HG03025 (cell line): ENCODE results near the gene GTF2H4.
A peak's percentile ranks its signal among the peaks of the same experiment; 100 is the strongest.
"Not testable (repeated sequence)": the region's sequence is repeated elsewhere in the genome, so short reads cannot be mapped to it uniquely, and the experiment has no call there.

Source experiments
- ATAC-seq: cut with Tn5 transposase; IDR thresholded peaks from one replicate; pipeline ENCODE4 v1.9.1; 2021; ENCODE audit warnings: mild to moderate bottlenecking, moderate library complexity; ENCODE audit not compliant: unreplicated experiment, low FRiP score

Gene GTF2H4

DNA sequence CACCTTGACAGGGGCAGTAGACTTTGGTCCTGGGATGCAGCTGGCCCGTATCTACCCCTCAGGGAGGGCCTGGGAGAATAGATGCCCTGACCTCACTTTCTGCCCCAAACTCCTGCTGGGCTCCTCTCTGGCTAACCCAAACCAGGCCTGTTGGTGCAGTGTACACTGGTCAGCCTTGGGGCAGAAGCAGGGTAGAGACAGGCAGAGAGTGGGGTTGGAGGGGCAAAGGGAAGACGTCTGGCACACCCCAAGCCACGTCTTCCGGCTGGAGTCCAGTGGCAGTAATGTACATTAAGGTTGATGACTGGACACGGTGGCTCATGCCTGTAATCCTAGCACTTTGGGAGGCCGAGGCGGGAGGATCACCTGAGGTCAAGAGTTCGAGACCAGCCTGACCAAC, 14.3 kb upstream of the GTF2H4 start:
- ATAC-seq: no peak

DNA sequence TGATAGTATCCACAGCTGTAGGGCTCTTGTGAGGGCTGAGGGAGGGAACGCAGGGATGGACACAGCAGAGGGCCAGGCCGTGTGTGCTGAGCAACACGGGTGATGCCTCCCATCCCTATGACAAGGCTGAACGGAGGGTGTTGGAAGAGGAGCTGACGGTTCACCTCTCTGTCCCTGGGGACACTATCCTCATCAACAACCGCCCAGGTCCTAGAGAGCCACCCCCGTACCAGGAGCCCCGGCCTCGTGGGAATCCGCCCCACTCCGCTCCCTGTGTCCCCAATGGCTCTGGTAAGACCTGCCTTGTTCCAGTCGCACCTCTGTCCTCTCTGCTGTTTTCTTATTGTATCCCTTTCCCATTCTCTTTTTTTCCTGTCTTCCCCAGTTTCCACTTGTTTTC, 13.6 kb upstream of the GTF2H4 start:
- no peak for ATAC-seq

DNA sequence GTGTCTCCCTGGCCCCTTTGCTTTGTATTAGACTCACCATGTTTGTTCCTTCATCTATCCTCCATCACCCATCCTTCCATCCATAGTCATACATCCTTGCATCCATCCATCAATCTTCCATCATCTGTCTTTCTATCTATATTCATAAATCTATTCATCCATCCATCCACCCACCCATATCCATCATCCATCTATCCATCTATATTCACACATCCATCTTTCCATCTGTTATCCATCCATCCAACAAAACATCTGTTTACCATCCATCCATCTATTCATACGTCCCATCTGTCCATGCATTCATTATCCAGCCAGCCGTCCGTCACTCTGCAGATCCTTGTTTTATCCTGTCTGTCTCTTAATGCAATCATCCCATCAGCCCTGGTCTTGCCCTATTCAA, 13.1 kb upstream of the GTF2H4 start:
- no peak for ATAC-seq

DNA sequence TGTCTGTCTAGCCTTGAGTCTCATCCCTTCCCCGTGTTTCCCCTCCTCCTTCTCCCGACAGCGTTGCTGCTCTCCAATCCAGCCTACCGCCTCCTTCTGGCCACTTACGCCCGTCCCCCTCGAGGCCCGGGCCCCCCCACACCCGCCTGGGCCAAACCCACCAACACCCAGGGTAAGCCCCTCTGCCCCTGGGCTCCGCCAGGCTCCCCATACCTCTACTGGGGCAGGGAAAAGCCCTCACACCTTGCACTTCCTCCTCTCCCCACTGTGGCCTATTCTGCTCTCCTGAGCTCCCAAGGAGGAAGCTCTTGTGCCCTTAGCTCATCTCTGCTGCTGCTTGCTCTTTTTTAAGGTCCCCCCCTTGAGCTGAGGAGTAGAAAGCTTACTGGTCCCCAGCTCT, 12.7 kb upstream of the GTF2H4 start:
- no peak for ATAC-seq

DNA sequence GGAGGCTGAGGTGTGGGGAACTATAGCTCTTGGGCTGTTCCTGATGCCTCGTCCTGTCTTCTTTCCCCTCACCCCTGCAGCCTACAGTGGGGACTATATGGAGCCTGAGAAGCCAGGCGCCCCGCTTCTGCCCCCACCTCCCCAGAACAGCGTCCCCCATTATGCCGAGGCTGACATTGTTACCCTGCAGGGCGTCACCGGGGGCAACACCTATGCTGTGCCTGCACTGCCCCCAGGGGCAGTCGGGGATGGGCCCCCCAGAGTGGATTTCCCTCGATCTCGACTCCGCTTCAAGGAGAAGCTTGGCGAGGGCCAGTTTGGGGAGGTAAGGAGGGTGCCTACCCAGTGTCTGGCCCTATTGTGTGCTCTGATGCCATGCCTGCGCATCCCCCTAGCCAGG, 11.5 kb upstream of the GTF2H4 start:
- ATAC-seq: no peak

DNA sequence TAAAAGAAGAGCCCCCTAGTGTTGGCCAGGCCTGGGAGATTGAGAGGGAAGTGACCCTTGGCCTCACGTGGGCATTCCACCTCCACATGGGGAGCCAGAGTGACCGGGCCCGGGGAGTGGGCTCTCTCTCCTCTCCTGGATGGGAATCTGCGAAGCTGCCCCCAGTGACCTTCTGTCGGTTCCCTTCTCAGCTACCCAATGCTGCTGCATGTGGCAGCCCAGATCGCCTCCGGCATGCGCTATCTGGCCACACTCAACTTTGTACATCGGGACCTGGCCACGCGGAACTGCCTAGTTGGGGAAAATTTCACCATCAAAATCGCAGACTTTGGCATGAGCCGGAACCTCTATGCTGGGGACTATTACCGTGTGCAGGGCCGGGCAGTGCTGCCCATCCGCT, 10.1 kb upstream of the GTF2H4 start:
- ATAC-seq: no peak

DNA sequence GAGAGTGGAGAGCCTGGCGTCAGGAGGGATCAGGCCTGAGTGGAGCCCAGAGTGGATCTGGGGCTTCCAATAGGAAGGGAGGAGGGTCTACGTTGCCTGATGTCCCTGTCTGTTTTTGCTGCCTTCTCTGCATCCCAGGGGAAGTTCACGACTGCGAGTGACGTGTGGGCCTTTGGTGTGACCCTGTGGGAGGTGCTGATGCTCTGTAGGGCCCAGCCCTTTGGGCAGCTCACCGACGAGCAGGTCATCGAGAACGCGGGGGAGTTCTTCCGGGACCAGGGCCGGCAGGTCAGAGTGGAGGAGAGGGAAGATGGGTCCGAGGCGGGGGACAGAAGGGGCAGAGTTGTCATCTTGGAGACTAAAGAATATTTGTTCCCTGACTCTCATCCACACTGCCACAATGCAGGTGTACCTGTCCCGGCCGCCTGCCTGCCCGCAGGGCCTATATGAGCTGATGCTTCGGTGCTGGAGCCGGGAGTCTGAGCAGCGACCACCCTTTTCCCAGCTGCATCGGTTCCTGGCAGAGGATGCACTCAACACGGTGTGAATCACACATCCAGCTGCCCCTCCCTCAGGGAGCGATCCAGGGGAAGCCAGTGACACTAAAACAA, 9.2 kb upstream of the GTF2H4 start:
- ATAC-seq: no peak

DNA sequence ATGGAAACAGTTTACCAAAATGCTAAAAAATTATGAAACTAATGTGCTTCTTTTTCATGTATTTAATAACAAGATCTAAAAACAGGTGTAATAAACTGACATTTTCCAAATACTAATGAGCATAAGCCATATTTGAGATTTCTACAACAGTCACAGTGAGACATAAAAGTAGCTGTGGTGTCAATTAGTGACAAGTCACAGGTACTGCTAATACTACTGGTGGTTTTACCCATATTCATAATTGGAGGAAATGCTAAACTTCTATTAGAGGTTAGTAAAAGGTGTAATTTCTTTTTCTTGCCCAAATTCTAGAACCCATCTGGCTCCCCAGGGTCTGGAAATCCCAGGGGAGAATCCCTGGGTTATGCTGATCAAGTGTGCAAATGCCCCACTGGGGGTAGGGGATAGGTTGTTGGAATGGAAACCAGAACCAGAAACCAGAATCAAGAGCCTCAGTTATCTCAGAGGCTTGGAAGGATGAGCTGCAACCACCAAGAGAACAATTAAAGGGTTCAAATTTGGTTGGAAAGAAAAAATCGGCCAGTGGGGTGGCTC, 7.1 kb upstream of the GTF2H4 start:
- no peak for ATAC-seq

DNA sequence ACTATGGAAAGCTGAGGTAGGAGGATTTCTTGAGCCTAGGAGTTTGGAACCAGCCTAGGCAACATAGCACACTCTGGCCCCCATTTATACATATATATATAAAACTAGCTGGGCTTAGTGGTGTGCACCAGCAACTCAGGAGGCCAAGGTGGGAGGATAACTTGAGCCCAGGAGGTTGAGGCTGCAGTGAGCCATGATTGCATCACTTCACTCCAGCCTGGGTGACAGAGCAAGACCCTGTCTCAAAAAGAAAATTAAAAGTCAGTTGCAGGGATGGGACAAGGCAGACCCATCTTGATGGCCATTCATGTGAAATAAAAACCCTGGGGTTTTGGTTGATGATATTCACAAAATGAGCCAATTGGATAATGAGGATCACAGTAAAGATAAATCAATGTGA, 6.6 kb upstream of the GTF2H4 start:
- ATAC-seq: no peak

DNA sequence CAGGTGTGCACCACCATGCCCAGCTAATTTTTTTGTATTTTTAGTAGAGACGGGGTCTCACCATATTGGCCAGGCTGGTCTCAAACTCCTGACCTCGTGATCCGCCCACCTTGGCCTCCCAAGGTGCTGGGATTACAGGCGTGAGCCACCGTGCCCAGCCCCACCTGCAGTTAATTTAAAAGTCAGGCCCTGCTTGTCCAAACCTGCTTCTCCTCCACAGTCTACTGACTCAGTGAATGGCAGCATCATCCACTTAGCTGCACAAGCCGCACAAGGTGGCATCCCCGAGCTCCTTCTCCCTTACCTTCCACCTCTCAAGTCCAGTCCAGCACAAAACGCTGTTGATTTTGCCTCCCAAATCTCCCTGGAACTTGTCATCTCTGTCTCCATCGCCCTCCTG, 5.8 kb upstream of the GTF2H4 start:
- not testable (repeated sequence) for ATAC-seq

DNA sequence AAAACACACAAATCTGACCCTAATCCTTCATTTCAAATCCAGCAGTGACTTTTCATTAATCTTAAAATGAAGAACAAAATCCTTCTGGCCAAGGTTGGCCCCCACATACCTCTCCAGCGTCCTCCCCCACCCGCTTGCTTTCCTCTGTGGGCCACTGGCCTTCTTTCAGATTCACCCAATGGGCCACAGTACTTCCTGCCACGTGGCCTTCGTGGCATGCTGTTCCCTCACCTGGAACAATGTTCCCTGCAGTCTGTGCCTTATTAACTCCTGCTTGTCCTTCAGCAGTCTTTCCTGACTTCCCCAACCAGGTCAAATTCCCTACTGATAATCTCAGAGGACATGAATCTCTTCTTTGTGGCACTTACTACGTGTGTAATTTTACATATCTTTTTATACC, 5.3 kb upstream of the GTF2H4 start:
- no peak for ATAC-seq

DNA sequence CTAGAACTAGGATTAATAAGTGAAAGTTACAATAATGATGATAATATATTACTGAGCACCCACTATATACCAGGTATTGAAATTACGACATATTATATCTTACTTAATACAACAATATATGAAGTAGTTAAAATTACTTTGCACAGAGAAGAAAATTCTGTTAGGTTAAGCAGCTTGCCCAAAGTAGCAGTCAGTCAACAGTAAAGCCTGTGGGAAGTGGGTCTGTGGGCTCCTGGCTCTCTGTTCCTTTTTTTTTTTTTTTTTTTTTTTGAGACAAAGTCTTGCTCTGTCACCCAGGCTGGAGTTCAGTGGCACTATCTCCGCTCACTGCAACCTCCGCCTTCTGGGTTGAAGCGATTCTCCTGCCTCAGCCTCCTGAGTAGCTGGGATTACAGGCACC, 4.8 kb upstream of the GTF2H4 start:
- no peak for ATAC-seq

DNA sequence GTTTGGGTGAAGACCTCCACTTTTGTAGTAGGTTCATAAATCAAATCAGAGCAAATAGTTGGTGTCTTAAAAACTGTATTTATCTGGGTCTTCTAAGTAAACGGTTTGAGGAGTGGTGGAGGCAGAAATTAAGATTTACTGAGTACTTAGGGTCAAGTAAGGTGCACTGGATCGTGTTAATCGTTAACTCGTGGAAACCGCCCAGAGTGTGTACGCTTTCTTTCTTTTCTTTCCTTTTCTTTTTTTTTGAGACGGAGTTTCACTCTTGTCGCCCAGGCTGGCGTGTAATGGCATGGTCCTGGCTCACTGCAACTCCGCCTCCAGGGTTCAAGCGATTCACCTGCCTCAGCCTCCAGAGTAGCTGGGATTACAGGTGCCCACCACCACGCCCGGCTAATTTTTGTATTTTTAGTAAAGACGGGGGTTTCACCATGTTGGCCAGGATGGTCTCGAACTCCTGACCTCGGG, 683 bp upstream of the GTF2H4 start:
- ATAC-seq: not testable (repeated sequence)

DNA sequence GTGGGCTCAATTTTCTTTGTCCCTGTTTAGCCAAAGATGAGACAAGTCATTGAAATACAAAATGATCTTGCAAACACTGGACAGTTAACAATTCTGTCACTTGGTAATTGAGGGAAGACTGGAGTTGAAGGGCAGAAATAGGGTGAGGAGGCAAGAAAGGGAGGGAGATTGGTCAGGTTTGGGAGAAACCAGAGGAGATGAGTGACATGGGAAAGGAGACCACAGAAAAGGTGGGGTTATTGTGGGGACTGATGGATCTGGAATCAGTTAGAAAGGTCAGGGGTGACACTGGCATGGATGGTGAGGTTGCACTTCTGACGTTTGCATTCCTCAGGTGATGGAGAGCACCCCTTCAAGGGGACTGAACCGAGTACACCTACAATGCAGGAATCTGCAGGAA, 693 bp downstream of the GTF2H4 start:
- ATAC-seq: no peak

DNA sequence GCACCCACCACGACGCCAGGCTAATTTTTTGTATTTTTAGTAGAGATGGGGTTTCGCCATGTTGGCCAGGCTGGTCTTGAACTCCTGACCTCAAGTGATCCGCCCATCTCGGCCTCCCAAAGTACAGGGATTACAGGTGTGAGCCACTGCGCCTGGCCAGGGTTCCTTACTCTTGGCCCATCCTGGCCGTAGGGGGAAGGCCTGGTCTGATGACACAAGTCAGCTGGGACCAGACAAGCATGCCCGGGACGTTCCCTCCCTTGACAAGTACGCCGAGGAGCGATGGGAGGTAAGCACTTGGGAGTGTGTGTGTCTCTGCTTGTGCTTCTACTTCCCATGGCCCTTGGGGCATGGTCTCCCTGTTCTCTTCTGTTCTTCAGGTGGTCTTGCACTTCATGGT, 2.5 kb downstream of the GTF2H4 start:
- not testable (repeated sequence) for ATAC-seq

DNA sequence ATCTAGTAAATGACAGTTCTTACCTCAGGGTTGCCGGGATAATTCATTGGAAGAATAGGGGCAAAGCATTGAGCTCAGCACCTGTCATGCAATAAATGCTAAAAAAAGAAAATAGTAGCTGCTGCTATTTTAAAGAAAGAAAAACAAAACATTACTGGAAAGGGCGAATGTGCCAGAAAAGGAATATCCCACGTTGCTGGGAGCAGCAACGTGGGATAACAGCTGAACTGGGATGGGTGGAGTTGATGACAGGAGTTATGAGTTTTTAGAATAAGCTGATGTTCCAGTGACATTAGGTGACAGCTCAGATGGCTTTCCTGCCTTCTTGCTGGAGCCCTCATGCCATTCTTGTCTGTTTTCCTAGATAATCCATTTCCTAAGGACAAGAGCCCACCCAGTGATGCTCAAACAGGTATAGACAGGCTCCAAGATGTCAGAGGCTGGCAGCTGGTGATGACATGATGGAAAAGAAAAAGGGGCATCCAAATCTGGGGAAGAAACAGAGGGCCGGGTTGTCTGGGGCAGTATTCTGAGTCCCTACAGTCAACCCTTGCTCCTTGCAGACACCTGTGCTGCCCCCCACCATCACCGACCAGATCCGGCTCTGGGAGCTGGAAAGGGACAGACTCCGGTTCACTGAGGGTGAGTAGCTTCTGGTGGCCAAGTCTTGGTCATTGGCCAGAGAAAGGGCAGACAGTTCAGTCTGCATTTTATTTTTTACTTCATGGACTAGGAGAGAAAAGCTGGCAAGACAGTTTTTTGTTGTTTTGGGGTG, 4.9 kb downstream of the GTF2H4 start:
- ATAC-seq: no peak

DNA sequence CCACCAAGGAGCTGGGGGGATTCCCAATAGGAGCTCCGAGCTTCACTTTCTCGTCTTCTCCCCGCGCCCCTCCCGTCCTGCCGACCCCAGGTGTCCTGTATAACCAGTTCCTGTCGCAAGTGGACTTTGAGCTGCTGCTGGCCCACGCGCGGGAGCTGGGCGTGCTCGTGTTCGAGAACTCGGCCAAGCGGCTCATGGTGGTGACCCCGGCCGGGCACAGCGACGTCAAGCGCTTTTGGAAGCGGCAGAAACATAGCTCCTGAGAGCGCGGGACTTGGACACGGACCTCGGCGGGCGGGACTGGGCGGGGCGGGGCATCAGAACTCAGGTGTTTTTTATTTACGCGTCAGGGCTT, 5.7 kb downstream of the GTF2H4 start:
- ATAC-seq: no peak

DNA sequence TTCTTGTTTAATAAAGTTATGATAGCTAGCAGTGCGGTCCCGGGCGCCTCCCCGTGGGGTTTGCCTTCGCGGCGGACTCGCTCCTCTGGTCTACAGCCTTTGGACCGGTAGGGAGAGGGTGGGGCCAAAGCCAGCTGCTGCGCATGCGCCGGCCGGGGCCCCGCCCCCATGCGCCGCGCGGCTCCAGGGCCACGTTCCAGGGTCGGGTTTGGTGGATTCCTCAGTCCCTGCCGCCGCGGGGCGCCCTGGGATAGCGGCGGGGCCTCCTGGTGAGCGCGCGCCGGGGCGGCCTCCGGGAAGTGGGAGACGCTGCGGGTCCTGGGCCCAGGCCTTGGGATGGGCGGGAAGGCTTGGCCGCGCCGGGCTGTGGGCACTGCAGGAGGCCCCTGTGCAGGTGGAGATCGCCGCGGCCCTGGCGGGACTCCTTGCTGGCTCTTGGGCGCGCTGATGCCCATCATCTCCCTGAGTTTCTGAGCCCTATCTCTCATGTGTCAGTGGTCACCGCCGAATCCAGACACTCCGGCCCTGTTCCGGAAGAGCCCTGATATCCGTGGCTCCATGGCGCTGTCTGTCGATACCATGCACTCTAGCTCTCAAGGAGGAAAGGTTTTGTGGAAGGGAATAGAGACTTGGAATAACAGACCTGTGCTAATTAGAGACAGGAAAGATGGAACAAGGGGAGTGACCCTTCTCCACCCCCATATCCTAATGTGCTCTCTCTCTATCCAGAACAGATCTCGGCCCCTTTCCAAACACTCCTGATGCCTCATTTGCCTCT, 6.3 kb downstream of the GTF2H4 start, which contains the start of gene VARS2:
Gene VARS2, plus strand, starts transcription at position 163 of the 778 bp plus-strand sequence. Its CDS starts 599 bp downstream, at position 762.
- ATAC-seq: peak; percentile 75

DNA sequence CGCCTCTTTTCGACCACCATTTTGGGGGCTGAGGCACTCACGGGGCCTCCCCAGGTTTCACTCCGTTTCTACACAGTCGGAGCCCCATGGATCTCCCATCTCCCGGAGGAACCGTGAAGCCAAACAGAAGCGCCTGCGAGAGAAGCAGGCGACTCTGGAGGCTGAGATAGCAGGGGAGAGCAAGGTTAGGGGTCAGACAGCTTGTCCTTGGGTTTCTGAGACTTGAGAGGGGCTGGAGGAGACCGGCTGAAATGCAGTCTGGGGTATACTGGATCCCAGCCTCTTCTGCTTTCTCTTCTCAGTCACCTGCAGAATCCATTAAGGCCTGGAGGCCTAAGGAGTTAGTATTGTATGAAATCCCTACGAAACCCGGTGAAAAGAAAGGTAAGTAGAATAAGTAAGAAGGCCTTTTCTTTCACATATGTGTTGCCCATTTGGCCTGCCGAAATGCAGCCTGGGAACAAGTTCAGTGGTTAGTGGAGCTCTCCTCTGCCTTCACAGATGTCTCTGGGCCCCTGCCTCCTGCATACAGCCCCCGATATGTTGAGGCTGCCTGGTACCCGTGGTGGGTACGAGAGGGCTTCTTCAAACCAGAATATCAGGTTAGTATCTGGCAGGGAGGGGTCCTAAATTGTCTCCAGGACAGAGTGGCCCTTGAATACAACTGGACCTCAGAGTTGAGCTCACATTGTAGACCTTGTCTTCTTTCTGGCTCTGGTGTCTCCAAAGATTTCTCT, 7.0 kb downstream of the GTF2H4 start:
- ATAC-seq: no peak

DNA sequence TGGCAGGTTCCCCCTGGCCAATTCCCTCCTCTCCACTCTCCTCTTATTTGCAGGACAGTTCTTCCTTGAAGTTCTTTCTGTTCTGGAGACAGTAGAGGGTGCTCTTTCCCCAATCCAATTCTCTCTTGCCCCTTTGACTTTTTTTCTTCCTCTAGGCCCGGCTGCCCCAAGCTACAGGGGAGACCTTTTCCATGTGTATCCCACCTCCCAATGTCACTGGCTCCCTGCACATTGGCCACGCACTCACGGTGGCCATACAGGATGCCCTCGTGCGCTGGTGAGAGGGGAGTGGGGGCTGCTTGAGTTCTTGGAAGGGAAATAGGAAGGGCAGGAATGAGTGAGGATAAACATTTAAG, 7.6 kb downstream of the GTF2H4 start:
- ATAC-seq: no peak

DNA sequence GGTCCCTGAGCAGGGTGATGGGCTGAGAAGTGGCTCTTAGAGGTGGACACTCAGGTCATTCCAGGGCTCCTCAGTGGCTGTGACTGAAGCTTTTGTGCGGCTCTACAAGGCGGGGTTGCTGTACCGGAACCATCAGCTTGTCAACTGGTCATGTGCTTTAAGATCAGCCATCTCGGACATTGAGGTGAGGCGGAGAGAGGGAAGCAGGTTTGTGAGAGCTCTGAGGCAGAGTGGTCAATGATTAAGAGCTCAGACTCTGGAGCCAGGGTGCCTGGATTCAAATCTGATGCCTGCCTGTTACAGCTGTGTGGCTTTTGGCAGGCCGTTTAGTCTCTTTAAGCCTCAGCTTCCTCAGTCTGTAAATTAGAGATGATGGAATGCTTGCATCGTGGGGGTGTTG, 9.0 kb downstream of the GTF2H4 start:
- ATAC-seq: no peak
